ENCODE results near the gene SALL4.

SALL4 gene

DNA sequence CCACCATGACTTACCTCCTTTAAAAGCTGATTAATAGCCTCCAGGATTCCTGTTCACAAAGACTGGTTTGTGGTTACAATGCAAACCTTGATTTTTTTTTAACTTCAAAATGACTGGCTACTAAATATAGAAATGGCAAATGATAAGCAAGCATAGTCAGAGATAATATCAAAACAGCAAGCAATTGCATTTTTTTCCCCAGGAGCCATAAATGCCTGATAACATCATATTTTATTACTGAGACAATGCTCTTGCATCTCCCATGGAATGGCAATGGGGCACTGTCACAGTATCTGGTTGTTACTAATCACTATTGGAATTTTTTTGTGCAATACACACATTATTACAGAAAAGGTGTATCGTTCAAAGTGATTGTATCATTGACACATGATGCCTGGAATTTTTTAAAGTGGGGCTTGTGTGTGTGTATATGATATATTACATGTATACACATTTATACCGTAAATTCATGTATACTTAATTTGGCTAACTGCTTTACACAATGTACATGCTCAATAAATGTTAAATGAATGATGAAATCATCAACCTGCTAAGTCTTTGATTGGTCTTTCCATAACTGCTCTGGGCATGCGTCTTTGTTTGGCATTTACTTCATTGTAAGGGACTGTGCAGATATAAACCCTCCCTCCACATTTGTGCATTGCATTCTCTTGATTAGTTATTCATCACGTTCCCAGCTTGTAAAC is 980 bp upstream of the SALL4 start:
- no peak overlapping the region for H3K4ac ChIP-seq (ENCODE audit: low read depth in 1 of 2, low read length in 2 of 2)
- no peak overlapping the region for H2BK15ac ChIP-seq (ENCODE audit: low read depth, poor library complexity, severe bottlenecking)
- H4K8ac ChIP-seq (ENCODE audit: low read length), result no peak overlapping the region
- H3K4me1 ChIP-seq (ENCODE audit: control insufficient read depth, insufficient read depth, low read depth, low read length), result peaks cover 22% of the 10 kb centered on the region
- H3K9me3 ChIP-seq (ENCODE audit: control insufficient read depth, low read length), result no peaks in the 10 kb centered on the region
- H2BK5ac ChIP-seq (ENCODE audit: low read depth, low read length, poor library complexity, severe bottlenecking), result no peak overlapping the region
- H3K79me1 ChIP-seq (replicated peaks; ENCODE audit: low read length, poor library complexity, severe bottlenecking), result no peaks in the 10 kb centered on the region
- no peak overlapping the region for H2BK120ac ChIP-seq (ENCODE audit: low read depth, low read length)
- H3K18ac ChIP-seq (ENCODE audit: low read depth in 1 of 2, low read length in 2 of 2), result no peak overlapping the region
- no peak overlapping the region for H2BK12ac ChIP-seq (ENCODE audit: low read length in 2 of 2)
- H3K14ac ChIP-seq (ENCODE audit: low read length in 2 of 2), result no peak overlapping the region
- peaks cover 34 to 42% of the 10 kb centered on the region in 2 experiments for H3K27me3 ChIP-seq (ENCODE audit: control insufficient read depth in 1 of 2, insufficient read depth in 1 of 2, low read length in 2 of 2)
- no peak overlapping the region for H3K27ac ChIP-seq (ENCODE audit: low read length, poor library complexity, severe bottlenecking)
- H2AFZ ChIP-seq (ENCODE audit: low read depth, low read length), result no peak overlapping the region
- DNase-seq, result no peak
- no peak overlapping the region for H3K9ac ChIP-seq (ENCODE audit: low read length)
- H3K36me3 ChIP-seq (ENCODE audit: control insufficient read depth in 1 of 2, insufficient read depth in 2 of 2, low read depth in 1 of 2, low read length in 2 of 2), result no peaks in the 10 kb centered on the region
- H3K23ac ChIP-seq (ENCODE audit: low read length in 2 of 2), result no peak overlapping the region
- no peak overlapping the region for H4K91ac ChIP-seq (ENCODE audit: low read length)
- 90% methylated on average over 2 of the region's 4 CpGs for WGBS
- H3K4me2 ChIP-seq (ENCODE audit: low read length, poor library complexity, severe bottlenecking), result no peak overlapping the region
- H2AK5ac ChIP-seq (ENCODE audit: low read length, severe bottlenecking), result no peak overlapping the region
- no peak overlapping the region for H3K4me3 ChIP-seq (ENCODE audit: insufficient read depth in 1 of 2, low read depth in 1 of 2, low read length in 2 of 2)

DNA sequence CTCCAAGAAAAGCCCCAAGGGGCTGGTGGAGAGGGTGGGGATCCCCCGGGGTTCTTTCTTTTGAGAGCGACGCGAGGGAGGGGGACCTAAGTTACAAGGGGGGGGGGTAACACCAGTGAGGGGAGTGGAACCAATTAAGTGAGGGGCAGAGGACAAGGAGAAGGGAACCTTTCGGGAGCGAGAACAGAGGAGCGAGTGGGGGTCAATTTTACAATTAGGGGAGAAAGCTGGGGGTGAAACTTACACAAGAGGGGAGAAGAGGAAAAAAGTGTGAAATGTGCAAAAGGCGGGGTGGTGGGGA is 548 bp downstream of the SALL4 start:
- Histone ChIP-seq H3K4me3 (ENCODE audit: insufficient read depth in 1 of 2, low read depth in 1 of 2, low read length in 2 of 2) (peak overlapping the region in 1 of 2 experiments; percentile 82), H3K9ac (ENCODE audit: low read length) (peak overlapping the region; percentile 80), H3K4me1 (ENCODE audit: control insufficient read depth, insufficient read depth, low read depth, low read length) (peaks cover 24% of the 10 kb centered on the region), H3K18ac (ENCODE audit: low read depth in 1 of 2, low read length in 2 of 2) (peak overlapping the region; percentile 8 to 93), H3K4ac (ENCODE audit: low read depth in 1 of 2, low read length in 2 of 2) (peak overlapping the region in 1 of 2 experiments; percentile 91), H4K8ac (ENCODE audit: low read length) (peak overlapping the region; percentile 64), H2BK5ac (ENCODE audit: low read depth, low read length, poor library complexity, severe bottlenecking) (no peak overlapping the region), H2BK15ac (ENCODE audit: low read depth, poor library complexity, severe bottlenecking) (peak overlapping the region; percentile 40), H3K14ac (ENCODE audit: low read length in 2 of 2) (no peak overlapping the region), H3K23ac (ENCODE audit: low read length in 2 of 2) (no peak overlapping the region), H3K27me3 (ENCODE audit: control insufficient read depth in 1 of 2, insufficient read depth in 1 of 2, low read length in 2 of 2) (peaks cover 34 to 45% of the 10 kb centered on the region in 2 experiments), H2BK120ac (ENCODE audit: low read depth, low read length) (peak overlapping the region; percentile 95), H3K79me1 (replicated peaks; ENCODE audit: low read length, poor library complexity, severe bottlenecking) (no peaks in the 10 kb centered on the region), H3K36me3 (ENCODE audit: control insufficient read depth in 1 of 2, insufficient read depth in 2 of 2, low read depth in 1 of 2, low read length in 2 of 2) (no peaks in the 10 kb centered on the region), H4K91ac (ENCODE audit: low read length) (peak overlapping the region; percentile 68), H3K9me3 (ENCODE audit: control insufficient read depth, low read length) (no peaks in the 10 kb centered on the region), H2AFZ (ENCODE audit: low read depth, low read length) (peak overlapping the region; percentile 44), H3K27ac (ENCODE audit: low read length, poor library complexity, severe bottlenecking) (no peak overlapping the region), H2BK12ac (ENCODE audit: low read length in 2 of 2) (no peak overlapping the region), H2AK5ac (ENCODE audit: low read length, severe bottlenecking) (no peak overlapping the region), H3K4me2 (ENCODE audit: low read length, poor library complexity, severe bottlenecking) (peak overlapping the region; percentile 80)
- under 1% methylated on average over 8 of the region's 8 CpGs for WGBS
- DNase-seq, result peak; percentile 22

DNA sequence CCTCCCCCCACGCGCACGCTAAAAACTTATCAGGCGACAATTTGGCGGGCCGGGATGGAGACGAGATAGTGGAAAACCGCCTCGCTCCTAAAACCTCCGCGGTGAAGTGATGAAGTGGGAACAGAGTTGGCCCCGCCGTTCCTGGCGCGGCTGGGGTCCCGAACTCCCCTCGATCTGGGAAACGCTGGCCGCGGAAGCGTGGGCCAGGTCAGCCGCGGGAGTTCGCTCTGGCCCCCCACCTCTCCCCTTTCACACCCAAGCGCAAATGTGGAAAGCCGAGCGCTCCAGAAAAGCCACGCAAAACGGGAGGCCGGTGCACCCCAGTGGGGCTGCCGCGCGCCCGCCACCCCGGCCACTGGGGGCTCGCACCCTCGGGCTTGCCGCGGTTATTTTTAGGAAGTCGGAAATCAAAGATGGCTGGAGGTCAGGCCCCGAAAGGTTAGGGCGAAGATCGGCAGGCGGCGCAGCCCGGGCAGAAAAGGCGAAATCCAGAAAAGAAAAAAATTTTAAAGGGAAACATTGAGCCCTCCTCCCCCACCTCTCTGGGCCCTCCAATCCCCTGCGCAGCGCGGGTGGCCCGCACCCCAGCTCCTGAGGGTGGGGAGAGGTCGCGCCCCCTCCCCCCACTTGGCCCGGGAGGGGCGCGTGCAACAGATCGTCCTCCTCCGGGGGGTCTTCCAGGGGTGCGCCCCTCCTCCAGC is 1.0 kb downstream of the SALL4 start:
- Histone ChIP-seq H3K9me3 (ENCODE audit: control insufficient read depth, low read length) (no peaks in the 10 kb centered on the region), H3K23ac (ENCODE audit: low read length in 2 of 2) (peak overlapping the region in 1 of 2 experiments; percentile 57), H3K27ac (ENCODE audit: low read length, poor library complexity, severe bottlenecking) (no peak overlapping the region), H3K9ac (ENCODE audit: low read length) (peak overlapping the region; percentile 80), H4K8ac (ENCODE audit: low read length) (peak overlapping the region; percentile 52), H2AFZ (ENCODE audit: low read depth, low read length) (peak overlapping the region; percentile 81), H3K36me3 (ENCODE audit: control insufficient read depth in 1 of 2, insufficient read depth in 2 of 2, low read depth in 1 of 2, low read length in 2 of 2) (no peaks in the 10 kb centered on the region), H4K91ac (ENCODE audit: low read length) (peak overlapping the region; percentile 90), H2AK5ac (ENCODE audit: low read length, severe bottlenecking) (no peak overlapping the region), H2BK120ac (ENCODE audit: low read depth, low read length) (peak overlapping the region; percentile 95), H2BK15ac (ENCODE audit: low read depth, poor library complexity, severe bottlenecking) (peak overlapping the region; percentile 60), H3K14ac (ENCODE audit: low read length in 2 of 2) (peak overlapping the region; percentile 65 to 74), H3K4ac (ENCODE audit: low read depth in 1 of 2, low read length in 2 of 2) (peak overlapping the region; percentile 81 to 94), H3K79me1 (replicated peaks; ENCODE audit: low read length, poor library complexity, severe bottlenecking) (no peaks in the 10 kb centered on the region), H3K4me2 (ENCODE audit: low read length, poor library complexity, severe bottlenecking) (peak overlapping the region; percentile 80), H3K27me3 (ENCODE audit: control insufficient read depth in 1 of 2, insufficient read depth in 1 of 2, low read length in 2 of 2) (peaks cover 34 to 45% of the 10 kb centered on the region in 2 experiments), H3K4me1 (ENCODE audit: control insufficient read depth, insufficient read depth, low read depth, low read length) (peaks cover 24% of the 10 kb centered on the region), H3K4me3 (ENCODE audit: insufficient read depth in 1 of 2, low read depth in 1 of 2, low read length in 2 of 2) (peak overlapping the region; percentile 60 to 82), H2BK5ac (ENCODE audit: low read depth, low read length, poor library complexity, severe bottlenecking) (no peak overlapping the region), H2BK12ac (ENCODE audit: low read length in 2 of 2) (peak overlapping the region; percentile 45 to 50), H3K18ac (ENCODE audit: low read depth in 1 of 2, low read length in 2 of 2) (peak overlapping the region; percentile 93 to 95)
- WGBS, result under 1% methylated on average over 31 of the region's 59 CpGs
- DNase-seq, result peak; percentile 39

DNA sequence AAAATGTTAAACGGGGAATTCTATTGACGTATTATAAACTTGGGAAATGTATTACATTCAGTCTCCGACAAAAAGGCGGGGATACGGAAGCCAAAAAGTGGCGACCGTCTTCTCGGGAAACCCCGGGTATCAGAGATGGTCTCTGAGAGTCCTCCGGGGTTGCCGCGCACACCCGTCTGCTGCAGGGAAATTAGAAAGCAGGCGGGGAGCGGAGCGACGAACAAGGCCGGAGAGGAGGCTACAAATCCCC is 1.5 kb downstream of the SALL4 start:
- peak overlapping the region in 1 of 2 experiments; percentile 57 for H3K23ac ChIP-seq (ENCODE audit: low read length in 2 of 2)
- H3K4me2 ChIP-seq (ENCODE audit: low read length, poor library complexity, severe bottlenecking), result peak overlapping the region; percentile 80
- peaks cover 34 to 45% of the 10 kb centered on the region in 2 experiments for H3K27me3 ChIP-seq (ENCODE audit: control insufficient read depth in 1 of 2, insufficient read depth in 1 of 2, low read length in 2 of 2)
- peak overlapping the region; percentile 90 for H4K91ac ChIP-seq (ENCODE audit: low read length)
- H3K9ac ChIP-seq (ENCODE audit: low read length), result peak overlapping the region; percentile 80
- H3K79me1 ChIP-seq (replicated peaks; ENCODE audit: low read length, poor library complexity, severe bottlenecking), result no peaks in the 10 kb centered on the region
- peak overlapping the region; percentile 13 to 94 for H3K4ac ChIP-seq (ENCODE audit: low read depth in 1 of 2, low read length in 2 of 2)
- no peaks in the 10 kb centered on the region for H3K36me3 ChIP-seq (ENCODE audit: control insufficient read depth in 1 of 2, insufficient read depth in 2 of 2, low read depth in 1 of 2, low read length in 2 of 2)
- peak overlapping the region; percentile 82 to 95 for H3K18ac ChIP-seq (ENCODE audit: low read depth in 1 of 2, low read length in 2 of 2)
- no peak overlapping the region for H3K27ac ChIP-seq (ENCODE audit: low read length, poor library complexity, severe bottlenecking)
- peak overlapping the region; percentile 81 for H2AFZ ChIP-seq (ENCODE audit: low read depth, low read length)
- no peak overlapping the region for H2AK5ac ChIP-seq (ENCODE audit: low read length, severe bottlenecking)
- no peak overlapping the region for H2BK15ac ChIP-seq (ENCODE audit: low read depth, poor library complexity, severe bottlenecking)
- peak overlapping the region; percentile 52 for H4K8ac ChIP-seq (ENCODE audit: low read length)
- H2BK12ac ChIP-seq (ENCODE audit: low read length in 2 of 2), result peak overlapping the region in 1 of 2 experiments; percentile 50
- peak overlapping the region; percentile 28 to 74 for H3K14ac ChIP-seq (ENCODE audit: low read length in 2 of 2)
- no peak overlapping the region for H2BK5ac ChIP-seq (ENCODE audit: low read depth, low read length, poor library complexity, severe bottlenecking)
- H2BK120ac ChIP-seq (ENCODE audit: low read depth, low read length), result peak overlapping the region; percentile 95
- no peaks in the 10 kb centered on the region for H3K9me3 ChIP-seq (ENCODE audit: control insufficient read depth, low read length)
- H3K4me3 ChIP-seq (ENCODE audit: insufficient read depth in 1 of 2, low read depth in 1 of 2, low read length in 2 of 2), result peak overlapping the region; percentile 60 to 82
- peaks cover 24% of the 10 kb centered on the region for H3K4me1 ChIP-seq (ENCODE audit: control insufficient read depth, insufficient read depth, low read depth, low read length)
- DNase-seq, result peak; percentile 54
- WGBS, result 0% methylated on average over 12 of the region's 18 CpGs

Measured in mesenchymal stem cell (in vitro differentiated cells and primary cell).